ENCODE data around the gene SFN.

Gene SFN

DNA sequence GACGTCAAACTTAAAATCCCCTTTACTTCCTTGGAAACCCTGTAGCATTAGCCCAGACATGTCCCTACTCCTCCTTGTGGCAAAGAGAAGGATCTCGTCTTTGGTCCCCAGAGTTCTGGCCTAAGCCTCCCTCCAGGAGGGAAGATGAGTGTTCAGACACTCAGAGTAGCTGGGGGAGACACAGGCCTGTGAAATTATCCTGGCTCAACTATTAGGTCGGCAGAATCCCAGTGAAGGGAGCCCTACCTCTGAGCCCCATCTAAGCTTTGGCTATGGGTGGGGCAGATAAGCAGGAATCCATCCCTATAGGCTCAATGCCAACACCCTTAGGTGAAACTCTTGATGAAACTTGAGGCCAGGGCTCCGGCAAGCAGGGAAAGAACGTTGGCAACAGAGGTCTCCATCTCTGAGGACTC lies 1.7 kb upstream of the SFN start:
- H3K27ac ChIP-seq (replicated peaks): no peak overlapping the region

GRCh38 chr1:26861889-26862378 lies 1.0 kb upstream of the SFN start:
- H3K27ac ChIP-seq (replicated peaks): no peak overlapping the region
- no peak overlapping the region for H3K4me3 ChIP-seq (replicated peaks; ENCODE audit: insufficient read depth, low read length)
- TF ChIP-seq, protein P1, sequence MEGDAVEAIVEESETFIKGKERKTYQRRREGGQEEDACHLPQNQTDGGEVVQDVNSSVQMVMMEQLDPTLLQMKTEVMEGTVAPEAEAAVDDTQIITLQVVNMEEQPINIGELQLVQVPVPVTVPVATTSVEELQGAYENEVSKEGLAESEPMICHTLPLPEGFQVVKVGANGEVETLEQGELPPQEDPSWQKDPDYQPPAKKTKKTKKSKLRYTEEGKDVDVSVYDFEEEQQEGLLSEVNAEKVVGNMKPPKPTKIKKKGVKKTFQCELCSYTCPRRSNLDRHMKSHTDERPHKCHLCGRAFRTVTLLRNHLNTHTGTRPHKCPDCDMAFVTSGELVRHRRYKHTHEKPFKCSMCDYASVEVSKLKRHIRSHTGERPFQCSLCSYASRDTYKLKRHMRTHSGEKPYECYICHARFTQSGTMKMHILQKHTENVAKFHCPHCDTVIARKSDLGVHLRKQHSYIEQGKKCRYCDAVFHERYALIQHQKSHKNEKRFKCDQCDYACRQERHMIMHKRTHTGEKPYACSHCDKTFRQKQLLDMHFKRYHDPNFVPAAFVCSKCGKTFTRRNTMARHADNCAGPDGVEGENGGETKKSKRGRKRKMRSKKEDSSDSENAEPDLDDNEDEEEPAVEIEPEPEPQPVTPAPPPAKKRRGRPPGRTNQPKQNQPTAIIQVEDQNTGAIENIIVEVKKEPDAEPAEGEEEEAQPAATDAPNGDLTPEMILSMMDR (IDR thresholded peaks at IDR 0.05; ENCODE audit: insufficient read depth, low read length): no peak
- TF ChIP-seq SPI1 (IDR thresholded peaks at IDR 0.05; ENCODE audit: borderline replicate concordance, low read depth): no peak
- TF ChIP-seq POLR2AphosphoS5 (IDR thresholded peaks at IDR 0.05; ENCODE audit: low read depth): no peak
- TF ChIP-seq, protein P2, sequence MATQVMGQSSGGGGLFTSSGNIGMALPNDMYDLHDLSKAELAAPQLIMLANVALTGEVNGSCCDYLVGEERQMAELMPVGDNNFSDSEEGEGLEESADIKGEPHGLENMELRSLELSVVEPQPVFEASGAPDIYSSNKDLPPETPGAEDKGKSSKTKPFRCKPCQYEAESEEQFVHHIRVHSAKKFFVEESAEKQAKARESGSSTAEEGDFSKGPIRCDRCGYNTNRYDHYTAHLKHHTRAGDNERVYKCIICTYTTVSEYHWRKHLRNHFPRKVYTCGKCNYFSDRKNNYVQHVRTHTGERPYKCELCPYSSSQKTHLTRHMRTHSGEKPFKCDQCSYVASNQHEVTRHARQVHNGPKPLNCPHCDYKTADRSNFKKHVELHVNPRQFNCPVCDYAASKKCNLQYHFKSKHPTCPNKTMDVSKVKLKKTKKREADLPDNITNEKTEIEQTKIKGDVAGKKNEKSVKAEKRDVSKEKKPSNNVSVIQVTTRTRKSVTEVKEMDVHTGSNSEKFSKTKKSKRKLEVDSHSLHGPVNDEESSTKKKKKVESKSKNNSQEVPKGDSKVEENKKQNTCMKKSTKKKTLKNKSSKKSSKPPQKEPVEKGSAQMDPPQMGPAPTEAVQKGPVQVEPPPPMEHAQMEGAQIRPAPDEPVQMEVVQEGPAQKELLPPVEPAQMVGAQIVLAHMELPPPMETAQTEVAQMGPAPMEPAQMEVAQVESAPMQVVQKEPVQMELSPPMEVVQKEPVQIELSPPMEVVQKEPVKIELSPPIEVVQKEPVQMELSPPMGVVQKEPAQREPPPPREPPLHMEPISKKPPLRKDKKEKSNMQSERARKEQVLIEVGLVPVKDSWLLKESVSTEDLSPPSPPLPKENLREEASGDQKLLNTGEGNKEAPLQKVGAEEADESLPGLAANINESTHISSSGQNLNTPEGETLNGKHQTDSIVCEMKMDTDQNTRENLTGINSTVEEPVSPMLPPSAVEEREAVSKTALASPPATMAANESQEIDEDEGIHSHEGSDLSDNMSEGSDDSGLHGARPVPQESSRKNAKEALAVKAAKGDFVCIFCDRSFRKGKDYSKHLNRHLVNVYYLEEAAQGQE (IDR thresholded peaks at IDR 0.05; ENCODE audit: insufficient replicate concordance, low read depth): no peak
- TF ChIP-seq GABPA (IDR thresholded peaks at IDR 0.05; ENCODE audit: low read depth): no peak
- H3K27me3 ChIP-seq (ENCODE audit: insufficient read depth, poor library complexity, severe bottlenecking): no peaks in the 10 kb centered on the region
- no peak for DNase-seq (ENCODE audit: low read depth in 1 of 2, low spot score in 1 of 2)

More for the DNA sequence above, 1.7 kb upstream of the SFN start:
- DNase-seq (ENCODE audit: low read depth in 1 of 2, low spot score in 1 of 2): no peak
- TF ChIP-seq POLR2AphosphoS5 (IDR thresholded peaks at IDR 0.05; ENCODE audit: low read depth): no peak
- no peak for TF ChIP-seq GABPA (IDR thresholded peaks at IDR 0.05; ENCODE audit: low read depth)
- TF ChIP-seq, protein P2 (IDR thresholded peaks at IDR 0.05; ENCODE audit: insufficient replicate concordance, low read depth): no peak
- TF ChIP-seq SPI1 (IDR thresholded peaks at IDR 0.05; ENCODE audit: borderline replicate concordance, low read depth): no peak
- TF ChIP-seq, protein P1 (IDR thresholded peaks at IDR 0.05; ENCODE audit: insufficient read depth, low read length): no peak
- H3K27me3 ChIP-seq (ENCODE audit: insufficient read depth, poor library complexity, severe bottlenecking): no peaks in the 10 kb centered on the region
- H3K4me3 ChIP-seq (replicated peaks; ENCODE audit: insufficient read depth, low read length): no peak overlapping the region

- no peak overlapping the region for H3K27ac ChIP-seq (replicated peaks)
Observed at GRCh38 chr1:26863685-26864077, 732 bp downstream of the SFN start.

More at GRCh38 chr1:26863685-26864077, 732 bp downstream of the SFN start:
- Histone ChIP-seq H3K4me3 (replicated peaks; ENCODE audit: insufficient read depth, low read length) (no peak overlapping the region), H3K27me3 (ENCODE audit: insufficient read depth, poor library complexity, severe bottlenecking) (no peaks in the 10 kb centered on the region)
- no peak for DNase-seq (ENCODE audit: low read depth in 1 of 2, low spot score in 1 of 2)
- TF ChIP-seq, protein P1 (IDR thresholded peaks at IDR 0.05; ENCODE audit: insufficient read depth, low read length): no peak
- TF ChIP-seq GABPA (IDR thresholded peaks at IDR 0.05; ENCODE audit: low read depth): no peak
- TF ChIP-seq, protein P2 (IDR thresholded peaks at IDR 0.05; ENCODE audit: insufficient replicate concordance, low read depth): no peak
- TF ChIP-seq POLR2AphosphoS5 (IDR thresholded peaks at IDR 0.05; ENCODE audit: low read depth): no peak

All from HL-60 (cell line).